HG02884 (cell line): Measurements from ENCODE around the gene KCNQ5.
"Not testable (repeated sequence)": the region's sequence is repeated elsewhere in the genome, so short reads cannot be mapped to it uniquely, and the experiment has no call there.

Experiments used
- ATAC-seq: cut with Tn5 transposase; IDR thresholded peaks from one replicate; pipeline ENCODE4 v1.9.1; 2021; ENCODE audit warnings: mild to moderate bottlenecking, moderate library complexity; ENCODE audit not compliant: unreplicated experiment

Gene KCNQ5

DNA sequence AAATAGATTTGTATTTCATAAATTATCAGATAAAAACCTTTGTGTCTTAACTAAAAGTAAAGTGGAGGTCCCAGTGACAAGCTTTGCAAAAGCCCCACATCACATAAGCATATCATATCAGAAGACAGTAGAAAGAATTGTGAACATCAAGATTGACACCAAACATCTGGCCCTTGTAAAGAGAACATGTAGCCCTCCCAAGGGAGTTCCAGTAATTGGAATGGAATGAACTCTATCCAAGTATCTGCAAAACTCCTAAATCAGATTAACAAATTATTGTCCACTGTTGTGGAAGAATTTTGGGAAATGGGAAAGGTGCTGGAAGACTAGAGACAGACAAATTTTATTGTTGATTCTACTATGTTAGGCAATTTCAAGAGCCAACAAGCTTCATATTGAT lies 268.8 kb downstream of the KCNQ5 start:
- ATAC-seq, result no peak

DNA sequence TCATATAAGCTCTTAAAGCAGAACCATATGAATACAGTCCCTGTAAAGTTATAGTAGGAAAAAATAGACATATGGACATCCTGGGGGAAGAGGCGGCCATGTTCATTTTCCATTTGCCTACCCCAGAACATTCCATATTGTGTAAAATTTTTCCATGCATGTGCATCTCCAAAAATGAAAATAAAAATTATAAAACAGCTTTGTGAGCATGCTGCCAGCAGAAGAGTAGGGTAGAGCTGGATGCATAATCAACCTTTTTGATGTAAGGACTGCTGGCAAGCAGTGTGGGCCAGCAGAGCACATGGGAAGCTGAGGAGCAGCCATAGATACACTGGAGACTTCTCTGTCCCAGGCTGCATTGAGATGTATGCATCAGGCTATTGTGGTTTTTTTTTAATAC lies 271.0 kb downstream of the KCNQ5 start:
- ATAC-seq, result no peak

DNA sequence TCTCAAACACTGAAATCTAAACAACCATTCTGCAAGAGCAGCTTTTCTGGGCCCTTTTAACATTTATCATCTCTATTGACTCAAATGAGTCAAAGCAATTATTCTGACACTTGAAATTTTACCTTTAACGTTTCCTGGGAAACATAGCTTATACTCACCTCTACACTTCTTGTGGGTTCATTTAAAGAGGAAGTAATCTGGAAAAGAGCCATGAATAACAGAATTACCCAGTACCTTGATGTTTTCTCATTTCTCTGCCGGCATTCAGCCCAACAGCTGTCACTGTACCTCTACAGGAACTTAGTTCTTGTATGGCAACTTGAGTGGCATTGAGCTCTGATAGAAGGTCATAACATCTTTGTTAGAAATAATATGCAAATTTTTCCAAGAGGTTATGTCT lies 272.2 kb downstream of the KCNQ5 start:
- ATAC-seq, result no peak

GRCh38 chr6:72898313-72898712 lies 276.4 kb downstream of the KCNQ5 start:
- not testable (repeated sequence) for ATAC-seq

DNA sequence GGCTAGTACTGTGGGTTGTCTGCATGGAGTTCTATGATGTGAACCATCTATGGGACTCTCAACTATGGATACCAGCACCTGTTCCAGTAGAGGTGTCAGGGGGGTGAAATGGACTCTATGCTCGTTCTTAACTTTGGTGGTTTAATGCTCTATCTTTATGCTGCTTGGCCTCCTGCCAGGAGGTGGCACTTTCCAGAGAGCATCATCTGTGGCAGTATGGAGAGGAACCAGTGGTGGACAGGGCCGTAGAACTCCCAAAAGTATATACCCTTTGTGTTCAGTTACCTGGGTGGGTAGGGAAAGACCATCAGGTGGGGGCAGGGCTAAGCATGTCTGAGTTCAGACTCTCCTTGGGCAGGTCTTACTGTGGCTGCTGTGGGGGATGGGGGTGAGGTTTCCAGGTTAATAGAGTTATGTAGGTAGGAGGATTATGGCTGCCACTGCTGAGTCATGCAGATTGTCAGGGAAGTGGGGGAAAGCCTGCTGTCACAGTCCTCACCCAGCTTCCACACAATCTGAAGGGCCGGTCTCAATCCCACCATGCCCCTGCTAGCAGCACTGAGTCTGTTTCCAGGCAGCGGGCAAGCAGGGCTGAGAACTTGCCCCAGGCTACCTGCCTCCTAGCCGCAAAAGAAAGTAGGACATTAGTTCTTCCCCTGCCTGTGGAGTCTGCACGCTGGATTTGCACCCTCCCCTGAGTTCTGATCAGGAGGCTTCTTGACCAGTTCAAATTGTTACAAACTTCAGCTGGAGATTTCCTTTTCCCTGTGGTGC lies 284.0 kb downstream of the KCNQ5 start:
- ATAC-seq, result no peak

DNA sequence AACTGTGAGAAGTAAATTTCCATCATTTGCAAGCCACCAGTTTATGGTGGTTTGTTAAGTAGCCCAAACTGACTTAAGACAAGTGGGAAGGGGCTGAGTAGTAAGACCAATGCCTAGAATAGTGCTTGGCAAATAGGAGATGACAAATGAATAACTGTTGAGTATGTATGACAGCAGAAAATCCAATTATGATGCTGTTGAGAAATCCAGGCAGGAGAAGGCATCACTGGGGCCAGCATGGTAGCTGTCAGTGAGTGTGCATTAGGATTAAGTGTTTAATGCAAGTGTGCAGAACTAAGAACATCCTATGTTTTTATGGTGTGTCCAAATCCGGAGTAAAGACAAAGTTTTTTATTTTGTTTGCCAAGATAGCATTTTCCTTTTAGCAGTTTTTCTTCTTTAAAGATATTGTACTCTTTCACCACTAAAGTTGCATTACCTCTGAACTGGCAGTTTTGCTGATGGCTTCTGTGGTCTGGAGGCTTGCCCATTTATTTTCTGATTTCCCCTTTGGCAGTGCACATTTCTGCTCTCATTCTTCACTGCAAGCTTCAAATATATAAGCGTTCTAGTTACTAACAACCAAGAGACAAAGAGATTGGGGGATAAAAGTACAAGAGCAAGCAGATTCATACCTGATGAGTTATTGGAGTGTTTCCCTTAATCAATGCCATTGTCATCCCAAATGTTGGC lies 289.7 kb downstream of the KCNQ5 start:
- no peak for ATAC-seq

GRCh38 chr6:72913797-72914196 lies 291.9 kb downstream of the KCNQ5 start:
- no peak for ATAC-seq

- ATAC-seq, result no peak
Observed at GRCh38 chr6:72916298-72916697, 294.4 kb downstream of the KCNQ5 start.

DNA sequence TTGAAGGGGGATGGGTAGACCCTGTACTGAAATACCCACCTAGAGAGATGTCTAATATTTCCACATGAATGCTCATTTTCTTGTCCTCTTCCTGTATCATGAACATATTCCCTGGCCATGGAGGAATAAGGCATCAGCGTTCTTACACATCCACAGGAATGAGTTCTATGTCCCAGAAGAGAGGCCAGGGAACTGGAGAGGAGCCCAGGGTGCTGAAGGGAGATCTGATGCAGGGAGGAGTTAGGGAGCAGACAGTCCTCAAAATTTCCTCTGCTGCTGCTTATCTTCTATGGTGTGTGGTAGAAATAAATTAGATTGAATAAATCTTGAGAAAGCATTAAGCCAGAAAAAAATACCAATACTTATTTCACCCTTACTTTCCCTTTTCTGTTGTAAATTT lies 295.0 kb downstream of the KCNQ5 start:
- no peak for ATAC-seq

DNA sequence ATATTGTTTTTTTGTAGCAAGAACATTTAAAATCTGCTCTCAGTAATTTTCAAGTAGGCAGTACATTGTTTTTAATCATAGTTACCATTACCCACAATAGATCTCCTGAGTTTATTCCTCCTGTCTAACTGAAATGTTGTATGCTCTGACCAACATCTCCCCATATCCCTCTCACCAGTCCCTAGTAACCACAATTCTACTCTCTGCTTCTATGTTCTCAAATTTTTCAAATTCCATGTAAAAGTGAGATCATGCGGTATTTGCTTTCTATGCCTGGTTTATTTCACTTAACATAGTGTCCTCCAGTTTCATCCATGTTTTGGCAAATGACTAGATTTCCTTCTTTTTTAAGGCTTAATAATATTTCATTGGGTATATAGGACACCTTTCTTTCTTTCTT lies 300.5 kb downstream of the KCNQ5 start:
- no peak for ATAC-seq

- no peak for ATAC-seq
Observed at GRCh38 chr6:72925136-72925535, 303.3 kb downstream of the KCNQ5 start.

- ATAC-seq, result no peak
Observed at GRCh38 chr6:72930556-72931132, 308.8 kb downstream of the KCNQ5 start.

DNA sequence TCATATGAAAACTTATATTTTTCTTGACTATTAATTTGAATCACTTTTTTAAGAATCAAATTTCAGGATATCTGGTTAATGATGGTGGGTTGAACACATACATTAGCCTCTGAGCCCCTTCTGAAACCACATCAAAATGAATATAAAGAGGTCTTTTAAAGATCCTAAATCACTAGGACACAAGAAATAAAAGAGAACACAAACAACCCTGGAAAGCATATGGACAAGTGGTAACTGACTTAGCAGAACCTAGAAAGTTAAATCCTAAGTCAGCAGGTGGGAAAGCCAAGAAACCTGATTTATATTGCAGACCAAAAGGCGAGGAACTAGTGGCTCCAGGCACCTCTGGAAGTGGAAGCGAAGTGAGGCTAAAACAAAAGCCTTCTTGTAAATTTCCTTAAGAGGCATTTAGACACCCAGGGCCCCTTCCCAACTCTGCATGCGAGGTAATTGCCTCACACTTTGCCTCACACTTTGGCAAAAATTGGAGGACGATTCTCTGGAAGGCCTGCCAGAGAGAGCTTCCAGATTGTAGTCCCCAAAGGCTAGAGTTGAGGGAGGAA lies 309.5 kb downstream of the KCNQ5 start:
- ATAC-seq, result no peak

- no peak for ATAC-seq
Observed at GRCh38 chr6:72933233-72933632, 311.4 kb downstream of the KCNQ5 start.

DNA sequence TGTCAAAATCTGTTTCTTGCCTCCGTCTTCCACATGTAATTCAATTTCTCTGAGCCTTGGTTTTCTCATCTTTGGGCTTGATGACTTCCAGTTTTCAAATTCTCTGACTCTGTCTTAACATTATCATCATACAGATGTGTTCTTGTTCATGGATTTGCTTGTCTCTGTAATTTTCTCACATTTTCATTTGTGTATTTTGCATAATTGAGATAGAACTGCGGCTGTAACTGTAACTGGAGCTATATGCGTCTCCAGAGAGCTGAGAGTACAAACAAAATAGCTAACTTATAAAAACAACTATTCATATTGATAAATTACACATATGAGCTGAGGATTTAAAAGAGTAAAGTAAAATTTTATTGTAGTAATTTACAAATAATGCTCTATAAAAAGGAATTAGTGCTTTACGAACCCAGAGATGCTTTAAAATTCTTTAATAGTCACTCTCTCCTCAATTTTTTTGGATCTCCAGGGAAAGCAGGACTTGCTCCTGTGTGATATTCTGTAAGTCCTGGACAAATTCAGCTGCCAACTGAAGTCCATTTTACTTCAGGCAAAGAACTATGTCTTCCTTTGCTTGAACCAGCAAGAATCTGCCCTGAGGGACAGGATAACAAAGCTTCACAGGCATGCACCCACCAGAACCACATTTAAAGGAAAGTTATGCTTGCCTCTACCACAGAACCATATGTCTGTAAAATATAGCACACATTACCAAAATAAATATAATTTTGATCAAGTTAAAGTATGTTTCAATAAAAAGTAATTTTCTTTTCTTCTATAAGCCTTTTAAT lies 315.1 kb downstream of the KCNQ5 start:
- ATAC-seq, result no peak

DNA sequence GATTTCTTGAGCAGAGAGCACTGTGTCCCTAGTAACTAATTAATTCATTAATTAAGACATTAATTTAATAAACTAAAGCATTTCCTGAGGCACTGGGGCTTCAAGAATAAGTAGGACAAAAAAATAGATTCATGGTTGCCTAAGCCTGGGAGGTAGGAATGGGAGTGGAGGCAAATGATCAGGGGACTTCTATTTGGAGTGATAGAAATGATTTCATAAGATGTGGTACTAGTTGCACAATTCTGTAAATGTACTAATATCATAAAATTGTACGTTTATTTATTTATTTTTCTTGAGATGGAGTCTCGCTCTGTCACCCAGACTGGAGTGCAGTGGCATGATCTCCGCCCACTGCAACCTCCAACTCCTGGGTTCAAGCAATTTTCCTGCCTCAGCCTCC lies 316.2 kb downstream of the KCNQ5 start:
- ATAC-seq, result no peak

GRCh38 chr6:72939004-72939403 lies 317.1 kb downstream of the KCNQ5 start:
- no peak for ATAC-seq

DNA sequence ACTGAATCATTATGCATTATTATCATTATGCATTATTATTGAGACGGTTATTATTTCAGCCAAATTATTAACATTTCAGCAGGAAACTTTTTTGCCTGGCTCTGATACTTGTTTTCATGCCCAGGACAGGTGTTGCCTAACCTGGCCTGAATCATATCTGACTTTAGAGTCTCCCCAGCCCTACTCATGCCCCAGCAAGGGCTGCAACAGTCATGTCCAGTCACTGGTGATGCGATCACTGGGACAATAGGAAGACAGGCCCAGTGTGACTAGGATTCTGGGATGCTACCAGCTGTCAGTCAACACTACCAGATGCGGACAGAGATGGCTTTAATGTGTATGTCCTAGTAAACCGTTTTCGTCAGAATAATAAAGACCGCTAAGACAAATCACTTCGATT lies 318.4 kb downstream of the KCNQ5 start:
- no peak for ATAC-seq

- ATAC-seq, result no peak
Observed at GRCh38 chr6:72941263-72941662, 319.4 kb downstream of the KCNQ5 start.

DNA sequence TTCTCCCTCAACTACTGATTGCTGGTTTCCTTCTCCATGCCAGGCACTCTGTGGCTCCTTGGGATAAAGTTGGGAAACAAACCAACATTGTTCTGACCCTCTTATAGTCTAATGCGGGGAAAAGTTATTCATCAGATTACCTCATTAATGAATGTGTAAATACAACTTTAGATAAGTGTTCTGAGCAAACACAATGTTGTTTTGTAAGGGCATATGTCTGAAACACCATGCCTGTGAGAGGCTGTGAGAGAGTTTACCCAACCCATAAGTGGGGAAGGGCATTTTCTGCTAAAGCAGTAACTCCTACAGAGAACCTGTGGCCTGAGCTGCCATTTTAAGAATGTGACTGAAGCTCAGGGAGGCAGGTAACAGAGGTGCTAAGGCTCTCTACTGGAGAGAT lies 319.9 kb downstream of the KCNQ5 start:
- ATAC-seq, result no peak

DNA sequence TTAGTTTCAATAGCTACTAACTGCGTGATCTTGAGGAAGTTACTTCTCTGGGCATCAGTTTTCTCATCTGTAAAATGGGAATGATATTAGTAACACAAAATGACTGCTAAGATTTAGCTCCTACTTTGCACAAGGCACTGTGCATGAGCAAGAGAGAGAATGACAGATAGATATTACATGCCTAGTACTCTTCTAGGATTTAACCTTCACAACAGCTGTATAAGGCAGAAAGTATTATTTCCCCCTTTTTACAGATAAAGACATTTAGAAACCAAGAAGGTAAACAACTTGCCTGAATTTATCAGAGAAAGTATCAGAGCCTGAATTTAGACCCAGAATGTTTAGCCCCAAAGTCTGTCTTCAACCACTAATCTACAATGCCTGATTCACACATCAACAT lies 321.8 kb downstream of the KCNQ5 start:
- no peak for ATAC-seq
